IMR-90 (cell line): Measurements from ENCODE around the gene POU2F1.

Source experiments
- FOS ChIP-seq: fragments of 150-350 bp; IDR thresholded peaks from 2 replicates; pipeline ENCODE4 v1.6.1; 2016; ENCODE audit warnings: low read depth, low read length
- MXI1 ChIP-seq: IDR thresholded peaks from 2 replicates; pipeline ENCODE4 v1.6.1; 2012; ENCODE audit warnings: low read depth, mild to moderate bottlenecking, low read length, moderate library complexity, borderline replicate concordance
- POLR2A ChIP-seq: IDR thresholded peaks from 2 replicates; pipeline ENCODE4 v1.6.1; 2012; ENCODE audit warnings: mild to moderate bottlenecking, low read depth, low read length
- RAD21 ChIP-seq: IDR thresholded peaks from 2 replicates; pipeline ENCODE4 v1.6.1; 2012; ENCODE audit warnings: low read length, improper control_type of control experiment
- RCOR1 ChIP-seq: IDR thresholded peaks from 2 replicates; pipeline ENCODE4 v1.6.1; 2012; ENCODE audit warnings: mild to moderate bottlenecking, low read length, improper control_type of control experiment; ENCODE audit not compliant: insufficient replicate concordance
- TF ChIP-seq, protein P1 (sequence below): conservative IDR thresholded peaks from 2 replicates; pipeline ENCODE4 v1.5.1; 2012; ENCODE audit warnings: mild to moderate bottlenecking, low read depth, low read length, improper control_type of control experiment
- TF ChIP-seq, protein P2 (sequence below): fragments of 150-350 bp; IDR thresholded peaks from 2 replicates; pipeline ENCODE4 v1.6.1; 2017; ENCODE audit warnings: mild to moderate bottlenecking, antibody characterized with exemption, low read length, low read depth

DNA sequence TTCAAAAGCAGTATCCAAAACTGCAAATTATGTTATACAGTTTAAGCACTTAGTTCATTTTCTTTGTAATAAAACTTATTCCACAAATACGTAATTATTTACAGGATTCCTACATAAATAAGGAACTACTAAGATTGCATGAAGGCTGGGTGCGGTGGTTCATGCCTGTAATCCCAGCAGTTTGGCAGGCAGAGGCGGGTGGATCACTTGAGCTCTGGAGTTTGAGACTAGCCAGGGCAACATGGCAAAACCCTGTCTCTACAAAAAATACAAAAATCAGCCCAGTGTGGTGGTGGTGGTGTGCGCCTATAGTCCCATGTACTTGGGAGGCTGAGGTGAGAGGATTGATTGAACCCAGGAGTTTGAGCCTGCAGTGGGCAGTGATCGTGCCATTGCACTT lies 69.3 kb downstream of the POU2F1 start:
- TF ChIP-seq FOS, result no peak
- TF ChIP-seq MXI1, result no peak
- no peak for TF ChIP-seq POLR2A
- TF ChIP-seq, protein P1, sequence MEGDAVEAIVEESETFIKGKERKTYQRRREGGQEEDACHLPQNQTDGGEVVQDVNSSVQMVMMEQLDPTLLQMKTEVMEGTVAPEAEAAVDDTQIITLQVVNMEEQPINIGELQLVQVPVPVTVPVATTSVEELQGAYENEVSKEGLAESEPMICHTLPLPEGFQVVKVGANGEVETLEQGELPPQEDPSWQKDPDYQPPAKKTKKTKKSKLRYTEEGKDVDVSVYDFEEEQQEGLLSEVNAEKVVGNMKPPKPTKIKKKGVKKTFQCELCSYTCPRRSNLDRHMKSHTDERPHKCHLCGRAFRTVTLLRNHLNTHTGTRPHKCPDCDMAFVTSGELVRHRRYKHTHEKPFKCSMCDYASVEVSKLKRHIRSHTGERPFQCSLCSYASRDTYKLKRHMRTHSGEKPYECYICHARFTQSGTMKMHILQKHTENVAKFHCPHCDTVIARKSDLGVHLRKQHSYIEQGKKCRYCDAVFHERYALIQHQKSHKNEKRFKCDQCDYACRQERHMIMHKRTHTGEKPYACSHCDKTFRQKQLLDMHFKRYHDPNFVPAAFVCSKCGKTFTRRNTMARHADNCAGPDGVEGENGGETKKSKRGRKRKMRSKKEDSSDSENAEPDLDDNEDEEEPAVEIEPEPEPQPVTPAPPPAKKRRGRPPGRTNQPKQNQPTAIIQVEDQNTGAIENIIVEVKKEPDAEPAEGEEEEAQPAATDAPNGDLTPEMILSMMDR, result no peak
- TF ChIP-seq, protein P2, sequence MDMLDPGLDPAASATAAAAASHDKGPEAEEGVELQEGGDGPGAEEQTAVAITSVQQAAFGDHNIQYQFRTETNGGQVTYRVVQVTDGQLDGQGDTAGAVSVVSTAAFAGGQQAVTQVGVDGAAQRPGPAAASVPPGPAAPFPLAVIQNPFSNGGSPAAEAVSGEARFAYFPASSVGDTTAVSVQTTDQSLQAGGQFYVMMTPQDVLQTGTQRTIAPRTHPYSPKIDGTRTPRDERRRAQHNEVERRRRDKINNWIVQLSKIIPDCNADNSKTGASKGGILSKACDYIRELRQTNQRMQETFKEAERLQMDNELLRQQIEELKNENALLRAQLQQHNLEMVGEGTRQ, result no peak
- no peak for TF ChIP-seq RCOR1
- TF ChIP-seq RAD21, result no peak
